ENCODE results near the gene SPACA5.
"Not testable (repeated sequence)": the region's sequence is repeated elsewhere in the genome, so short reads cannot be mapped to it uniquely, and the experiment has no call there.

Gene SPACA5

DNA sequence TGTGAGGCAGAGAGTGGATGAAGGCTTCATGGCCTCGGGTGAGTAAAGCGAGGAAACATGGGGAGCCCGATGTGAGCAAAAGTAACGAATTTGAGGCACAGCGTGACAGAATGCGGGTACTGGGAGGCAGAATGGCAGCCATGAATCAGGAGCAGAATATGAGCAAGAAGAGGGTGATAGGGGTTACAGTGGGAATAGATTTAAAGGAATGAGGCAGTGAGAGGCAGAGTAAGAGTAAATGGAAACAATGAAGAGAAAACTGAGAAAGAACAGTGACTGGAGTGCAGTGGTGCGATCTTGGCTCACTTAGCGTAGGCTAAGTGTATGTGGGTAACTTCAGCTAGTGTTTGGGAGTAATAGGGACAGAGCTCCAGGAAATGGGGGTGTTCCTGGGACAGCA lies at the start of gene SPACA5:
TSS of gene SPACA5 (plus strand) at position 301 of the 400 bp plus-strand sequence. CDS start 815 bp downstream, outside the sequence.
- not testable (repeated sequence) for DNase-seq

DNA sequence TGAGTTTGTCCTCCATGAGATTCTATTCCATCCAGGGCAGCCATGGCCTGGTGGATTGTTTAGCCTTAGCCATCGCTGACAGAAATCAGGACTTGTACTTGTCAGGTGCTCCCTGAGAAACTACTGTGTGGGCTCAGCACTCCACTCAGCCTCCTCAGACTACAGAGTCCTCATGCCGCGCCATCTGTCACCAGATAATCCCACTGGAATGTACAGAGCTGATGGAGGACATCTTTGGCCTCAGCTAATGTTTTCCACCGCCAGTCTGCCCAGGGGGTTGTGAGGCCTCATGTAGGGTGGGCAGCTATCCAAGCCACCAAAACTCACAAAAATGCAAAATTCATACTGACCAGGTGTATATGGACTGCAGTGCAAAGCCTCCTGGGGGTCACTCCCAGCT lies 48.6 kb upstream of the SPACA5 start:
- DNase-seq: not testable (repeated sequence)

DNA sequence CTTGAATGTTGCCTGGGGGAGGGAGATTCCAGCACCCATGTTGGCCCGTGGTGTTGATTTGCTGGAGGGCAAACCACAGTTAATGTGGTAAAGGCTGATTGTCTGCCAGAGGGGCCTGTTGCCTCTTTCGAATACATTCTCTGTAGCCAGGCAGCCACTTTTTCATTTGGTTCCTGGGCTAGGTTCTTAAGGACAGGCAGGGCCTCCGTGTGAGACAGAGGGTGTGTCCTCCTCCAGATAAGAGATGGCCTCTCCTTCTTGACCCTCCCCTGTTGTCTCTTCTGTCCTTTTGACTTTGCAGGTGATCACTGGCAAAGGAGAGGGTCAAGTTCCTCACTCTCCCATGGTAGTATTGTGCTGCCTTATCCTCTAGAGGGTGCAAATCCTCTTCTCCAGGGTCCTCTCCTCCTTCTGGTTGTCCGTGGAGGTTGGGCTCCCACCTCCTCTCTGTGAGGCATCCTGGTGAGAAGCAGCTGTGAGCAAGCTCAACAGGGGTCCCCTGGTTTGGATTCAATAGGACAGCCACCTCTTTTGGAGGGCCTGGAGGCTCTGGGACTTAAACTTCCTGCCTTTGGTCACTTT lies 47.9 kb upstream of the SPACA5 start:
- DNase-seq: peak; percentile 1

DNA sequence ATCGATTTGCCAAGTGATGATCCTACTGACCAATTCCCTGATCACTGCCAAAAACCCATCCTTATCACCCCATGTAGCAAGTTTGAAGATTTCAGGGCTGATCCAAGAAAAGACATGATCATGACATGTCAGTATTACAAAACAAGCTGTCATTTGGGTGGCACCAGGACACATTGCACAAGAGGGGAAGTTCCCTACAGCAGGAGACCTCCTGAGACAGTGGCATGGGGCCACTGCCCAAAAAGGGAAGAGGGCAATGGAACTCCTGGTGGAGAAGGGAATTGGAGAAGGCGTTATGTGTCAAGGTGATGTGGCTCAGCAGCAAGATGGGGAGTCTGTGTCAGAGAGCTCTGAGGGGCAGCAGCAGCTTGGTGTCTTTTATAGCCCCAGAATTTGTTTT lies 46.4 kb upstream of the SPACA5 start:
- no peak for DNase-seq

- DNase-seq: not testable (repeated sequence)
Measured at GRCh38 chrX:47961830-47962229, 45.0 kb upstream of the SPACA5 start.

DNA sequence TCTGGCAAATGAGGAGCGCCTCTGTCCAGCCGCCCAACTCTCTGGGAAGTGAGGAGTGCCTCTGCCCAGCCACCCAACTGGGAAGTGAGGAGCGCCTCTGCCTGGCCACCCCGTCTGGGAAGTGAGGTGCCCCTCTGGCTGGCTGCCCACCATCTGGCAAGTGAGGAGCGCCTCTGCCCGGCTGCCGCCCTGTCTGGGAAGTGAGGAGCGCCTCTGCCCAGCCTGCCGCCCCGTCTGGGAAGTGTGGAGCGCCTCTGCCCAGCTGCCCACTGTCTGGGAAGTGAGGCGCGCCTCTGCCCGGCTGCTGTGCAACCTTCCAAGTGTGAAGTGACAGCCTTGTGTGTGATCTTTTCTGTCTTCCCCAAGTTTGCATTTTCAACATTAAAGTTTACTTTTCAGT lies 41.3 kb upstream of the SPACA5 start:
- DNase-seq: not testable (repeated sequence)

DNA sequence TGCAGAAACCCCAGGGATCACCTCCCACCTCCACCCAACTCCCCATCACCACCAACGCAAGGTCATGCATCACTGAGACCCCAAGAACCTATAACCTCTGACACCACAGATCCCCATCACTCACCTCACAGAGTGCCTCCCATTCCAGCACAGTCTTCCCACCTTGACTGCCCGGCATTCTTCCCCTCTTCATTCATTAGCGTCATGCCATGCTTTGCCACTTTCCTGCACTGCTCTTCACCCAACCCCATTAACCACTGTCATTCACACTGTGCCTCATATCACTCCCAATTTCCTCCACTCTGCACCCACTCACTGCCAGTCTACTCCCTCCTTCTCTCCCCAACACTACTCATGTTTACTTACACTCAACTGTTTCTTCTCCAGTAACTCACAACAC lies 33.6 kb upstream of the SPACA5 start:
- DNase-seq: no peak

DNA sequence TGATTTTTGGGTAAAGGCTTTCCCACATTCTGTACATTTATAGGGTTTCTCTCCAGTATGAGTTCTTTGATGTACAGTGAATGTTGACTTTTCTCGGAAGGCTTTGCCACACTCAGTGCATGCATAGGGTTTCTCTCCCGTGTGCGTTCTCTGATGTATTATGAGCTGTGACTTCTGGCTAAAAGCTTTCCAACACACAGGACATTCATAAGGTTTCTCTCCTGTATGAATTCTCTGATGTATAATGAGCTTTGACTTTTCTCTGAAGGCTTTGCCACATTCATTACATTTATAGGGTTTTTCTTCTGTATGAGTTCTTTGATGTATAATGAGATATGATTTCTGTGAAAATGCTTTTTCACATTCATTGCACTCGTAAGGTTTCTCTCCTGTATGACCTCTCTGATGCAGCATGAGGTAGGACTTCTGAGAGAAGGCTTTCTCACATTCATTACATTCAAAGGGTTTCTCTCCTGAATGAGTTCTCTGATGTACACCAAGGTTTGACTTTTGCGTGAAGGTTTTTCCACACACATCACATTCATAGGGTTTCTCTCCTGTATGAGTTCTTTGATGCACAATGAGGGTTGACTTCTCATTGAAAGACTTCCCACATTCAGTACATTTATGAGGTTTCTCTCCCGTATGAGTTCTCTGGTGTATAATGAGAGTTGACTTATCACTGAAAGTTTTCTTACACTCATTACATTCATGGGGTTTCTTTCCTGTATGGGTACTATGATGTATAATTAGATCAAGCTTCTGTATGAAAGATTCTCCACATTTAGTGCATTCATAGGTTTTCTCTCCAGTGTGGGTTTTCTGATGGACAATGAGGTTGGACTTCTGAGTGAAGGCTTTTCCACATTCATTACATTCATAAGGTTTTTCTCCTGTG lies 30.3 kb upstream of the SPACA5 start:
- DNase-seq: no peak

- DNase-seq: peak; percentile 41
Measured at GRCh38 chrX:47991263-47992094, 15.3 kb upstream of the SPACA5 start.

DNA sequence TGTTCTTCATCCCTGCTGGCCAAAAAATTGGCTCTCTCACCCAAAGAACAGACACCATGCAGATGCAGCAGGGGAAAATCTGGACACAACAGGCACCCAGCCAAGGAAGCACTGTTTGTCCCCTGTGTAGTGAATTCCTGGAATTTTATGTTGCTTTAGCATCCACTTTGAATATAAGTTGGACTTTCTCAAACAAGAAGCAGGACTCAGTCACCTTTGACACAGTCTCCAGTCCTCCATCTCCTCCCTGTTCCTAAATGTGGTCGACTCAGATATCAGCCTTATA lies 14.8 kb upstream of the SPACA5 start:
- no peak for DNase-seq

DNA sequence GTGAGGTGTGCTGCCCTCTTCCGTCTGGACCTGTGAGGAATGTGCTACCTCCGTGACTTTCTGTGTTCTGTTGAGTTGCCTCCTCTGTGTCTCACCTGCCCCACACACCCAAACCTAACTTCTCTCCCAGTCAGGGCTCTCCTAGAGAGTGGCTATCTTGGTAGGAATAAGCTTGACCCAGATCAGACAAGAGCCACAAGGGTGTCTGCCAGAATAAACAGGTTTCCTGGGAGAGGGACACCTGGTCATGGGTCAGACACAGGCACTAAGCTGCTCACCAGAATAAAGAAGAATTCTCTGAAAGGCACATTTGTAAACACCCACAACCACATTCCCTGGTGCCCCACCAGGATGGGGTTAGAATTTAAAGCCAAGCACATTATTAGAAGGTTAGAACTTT lies 14.1 kb upstream of the SPACA5 start:
- no peak for DNase-seq

GRCh38 chrX:48001260-48001659 lies 5.5 kb upstream of the SPACA5 start:
- DNase-seq: no peak

DNA sequence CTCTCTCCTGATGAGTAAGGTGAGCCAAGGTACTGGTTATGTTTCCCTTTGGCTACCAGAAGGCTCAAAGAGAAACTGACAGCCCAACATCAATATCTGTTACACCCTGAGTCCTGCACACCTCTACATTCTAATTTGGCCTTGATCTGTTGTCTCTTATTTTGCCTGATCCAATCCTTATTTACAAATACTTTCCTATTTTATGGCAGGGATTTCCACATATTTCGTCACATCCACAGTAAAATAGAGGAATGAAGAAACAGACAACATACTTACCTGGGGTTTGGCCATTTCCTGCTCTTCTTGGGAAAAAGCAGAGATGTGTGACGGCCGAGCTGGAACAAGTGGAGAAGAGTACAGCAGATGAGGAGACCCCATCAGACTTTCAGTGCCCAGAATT lies 4.5 kb upstream of the SPACA5 start:
- DNase-seq: no peak

DNA sequence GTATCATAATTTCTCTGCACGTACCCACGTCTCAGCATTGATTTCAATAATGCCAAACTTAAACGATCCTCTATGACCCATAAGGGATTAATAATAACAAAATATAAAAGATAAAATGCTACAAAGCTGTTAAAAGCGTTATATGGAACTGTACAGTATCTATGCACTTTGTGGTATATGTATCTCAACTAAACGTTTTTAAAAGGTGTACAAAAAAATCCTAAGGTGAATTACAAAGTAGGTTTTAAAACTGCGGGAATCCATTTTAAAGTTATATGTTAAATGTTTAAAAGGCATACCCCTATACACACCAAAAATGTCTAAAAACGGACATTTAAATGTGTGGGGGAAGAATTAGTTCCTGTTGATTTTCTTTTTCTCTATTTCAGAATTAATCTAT lies 3.9 kb upstream of the SPACA5 start:
- DNase-seq: no peak

DNA sequence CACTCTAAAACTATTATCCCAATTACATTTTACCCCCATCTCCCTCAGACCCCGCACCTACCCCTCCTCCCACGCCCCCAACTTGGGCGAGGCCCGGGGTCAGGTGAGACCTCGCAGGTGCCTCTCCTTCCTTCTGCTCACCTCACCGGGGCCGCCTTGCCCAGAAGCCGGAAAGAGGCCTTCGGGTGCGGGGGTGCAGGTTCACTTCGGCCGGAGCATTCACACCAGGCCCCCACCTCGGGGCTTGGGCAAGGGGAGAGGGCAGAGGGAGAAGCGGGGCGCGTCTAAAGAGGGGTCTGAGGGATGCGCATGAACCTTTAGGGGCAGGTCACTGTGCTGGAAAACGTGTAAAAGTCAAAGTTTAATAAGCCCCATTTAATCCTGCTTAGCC lies 3.4 kb upstream of the SPACA5 start:
- DNase-seq: peak; percentile 8

DNA sequence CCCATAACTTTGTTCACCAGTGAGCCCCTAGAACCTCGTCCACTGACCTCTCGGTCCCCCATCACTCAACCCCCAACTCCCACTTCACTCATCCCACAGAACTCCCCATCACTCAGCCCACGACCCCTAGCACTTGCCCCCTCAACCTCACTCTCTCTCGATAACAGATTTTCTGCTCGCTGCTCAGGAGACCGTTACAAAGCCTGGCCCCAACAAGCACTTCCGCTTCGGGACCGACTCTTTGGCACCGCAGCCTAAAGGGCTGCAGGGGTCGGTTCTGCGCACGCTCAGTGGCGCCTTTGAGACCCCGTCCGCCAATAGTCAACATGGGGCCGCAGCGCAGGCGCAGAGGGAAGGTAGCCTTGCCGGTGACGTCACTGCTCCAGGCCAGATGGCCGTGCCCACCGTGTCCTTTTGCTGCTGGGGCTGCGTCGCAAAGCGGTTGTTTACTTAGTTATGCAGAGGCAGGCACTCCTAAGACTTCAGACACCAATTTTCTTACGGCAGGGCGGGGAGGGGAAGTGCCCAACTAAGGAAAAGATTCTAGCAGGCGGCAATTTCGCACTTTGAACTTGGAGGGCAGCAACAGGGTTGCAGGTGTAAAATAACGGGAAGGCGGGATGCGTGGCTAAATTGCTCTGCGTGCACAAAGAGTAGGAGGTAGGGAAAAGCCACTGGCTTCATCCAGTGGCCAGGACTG lies 2.9 kb upstream of the SPACA5 start, which contains the start of gene ZNF182:
TSS of gene ZNF182 (minus strand) at position 232 of the 700 bp plus-strand sequence. CDS start 1,380 bp downstream, outside the sequence.
- peak; percentile 92 for DNase-seq

- DNase-seq: not testable (repeated sequence)
Measured at GRCh38 chrX:48009445-48009960, 2.7 kb downstream of the SPACA5 start.

GRCh38 chrX:48016583-48017310 lies 10.0 kb downstream of the SPACA5 start:
- not testable (repeated sequence) for DNase-seq

DNA sequence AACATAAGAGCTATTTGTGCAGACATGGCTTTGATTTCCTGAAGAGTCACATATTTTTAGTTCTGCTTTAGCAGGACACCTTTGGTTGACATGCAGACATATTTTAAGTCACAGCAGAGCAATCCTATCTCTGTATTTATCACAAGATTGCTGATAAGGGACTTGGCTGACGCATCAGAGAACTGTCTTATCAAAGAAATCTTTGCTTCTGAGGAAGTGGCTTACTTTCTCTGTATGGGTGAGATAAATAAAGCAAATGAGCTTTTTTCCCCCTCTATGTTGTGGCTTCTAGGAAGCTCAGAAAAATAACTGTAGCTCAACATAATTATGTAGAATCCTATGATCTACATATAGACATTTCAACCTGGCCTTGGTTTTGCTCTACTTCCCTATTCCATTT lies 13.1 kb downstream of the SPACA5 start:
- not testable (repeated sequence) for DNase-seq

- peak; percentile 21 for DNase-seq
Measured at GRCh38 chrX:48020472-48020871, 13.7 kb downstream of the SPACA5 start.

DNA sequence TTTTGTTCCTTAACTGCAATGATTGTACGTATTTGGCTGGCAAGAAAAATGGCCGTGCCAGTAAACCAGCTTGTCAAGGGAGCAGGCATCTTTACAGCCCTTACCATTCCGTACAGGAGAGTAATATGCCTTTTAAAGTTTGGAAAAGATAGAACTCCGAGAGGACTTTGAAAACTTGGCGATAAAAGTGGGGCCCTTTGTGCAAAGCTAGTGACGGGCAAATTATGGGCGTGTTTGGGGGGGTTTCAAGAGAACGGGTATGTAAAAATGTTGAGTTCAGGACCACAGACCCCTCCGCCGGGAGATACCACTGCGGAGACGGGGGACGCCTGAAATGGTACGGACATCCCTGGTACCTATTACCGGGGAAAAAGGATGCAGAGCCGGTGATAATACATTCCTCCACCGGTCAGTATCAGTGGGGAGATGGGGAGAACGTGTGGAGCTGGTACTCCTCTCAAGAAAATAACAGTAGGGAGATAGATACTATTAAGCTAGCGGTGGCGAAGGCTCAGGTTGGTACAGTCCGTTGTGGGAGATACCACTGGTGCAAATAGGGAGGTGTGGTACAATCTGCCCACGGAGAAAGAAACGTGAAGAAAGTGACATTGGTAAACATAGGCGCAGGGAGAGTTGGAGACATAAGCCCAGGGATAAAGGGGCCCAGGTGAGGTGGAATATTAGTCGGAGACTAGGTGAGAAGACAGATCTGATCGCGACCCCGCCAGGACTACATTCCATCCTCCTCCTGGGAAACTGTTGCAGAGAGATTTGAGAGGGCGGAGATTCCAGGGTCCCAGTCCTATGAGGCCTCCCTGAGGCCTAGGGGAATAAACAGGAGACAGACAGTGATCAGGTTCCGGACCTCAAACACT lies 14.5 kb downstream of the SPACA5 start:
- DNase-seq: peak; percentile 51
